HEK293 (cell line): ENCODE measurements around the gene RAP2B.

ENCODE experiments used
- GLI4 ChIP-seq: fragments of 450-650 bp; formaldehyde crosslinking; IDR thresholded peaks from 2 replicates; pipeline ENCODE4 v1.5.1; 2016; ENCODE audit warnings: missing biosample characterization, missing genetic modification characterization
- YY1 ChIP-seq: fragments of 450-650 bp; formaldehyde crosslinking; IDR thresholded peaks from 2 replicates; pipeline ENCODE4 v1.5.1; 2018; ENCODE audit warnings: missing biosample characterization, missing genetic modification characterization
- ZBTB26 ChIP-seq: fragments of 450-650 bp; formaldehyde crosslinking; optimal IDR thresholded peaks from 2 replicates; pipeline ENCODE3; 2016; ENCODE audit warnings: missing biosample characterization, mild to moderate bottlenecking, missing genetic modification characterization
- ZBTB44 ChIP-seq: fragments of 450-650 bp; IDR thresholded peaks from 2 replicates; pipeline ENCODE4 v1.5.1; 2018; ENCODE audit warnings: missing biosample characterization, mild to moderate bottlenecking, missing genetic modification characterization
- ZFP37 ChIP-seq: fragments of 450-650 bp; formaldehyde crosslinking; IDR thresholded peaks from 2 replicates; pipeline ENCODE4 v1.5.1; 2016; ENCODE audit warnings: missing biosample characterization, missing genetic modification characterization
- ZIC2 ChIP-seq: fragments of 450-650 bp; formaldehyde crosslinking; IDR thresholded peaks from 2 replicates; pipeline ENCODE4 v1.5.1; 2016; ENCODE audit warnings: missing biosample characterization, missing genetic modification characterization
- ZNF146 ChIP-seq: fragments of 450-650 bp; formaldehyde crosslinking; IDR thresholded peaks from 2 replicates; pipeline ENCODE4 v1.5.1; 2016; ENCODE audit warnings: missing biosample characterization, missing genetic modification characterization
- ZNF335 ChIP-seq: fragments of 450-650 bp; formaldehyde crosslinking; conservative IDR thresholded peaks from 2 replicates; pipeline ENCODE4 v1.5.1; 2016; ENCODE audit warnings: missing biosample characterization, missing genetic modification characterization
- ZNF391 ChIP-seq: fragments of 450-650 bp; formaldehyde crosslinking; IDR thresholded peaks from 2 replicates; pipeline ENCODE4 v1.5.1; 2016; ENCODE audit warnings: low read depth, missing biosample characterization, missing genetic modification characterization, borderline replicate concordance
- TF ChIP-seq, protein P1 (sequence below): fragments of 450-650 bp; formaldehyde crosslinking; IDR thresholded peaks from 2 replicates; pipeline ENCODE4 v1.5.1; 2016; ENCODE audit warnings: missing biosample characterization, missing genetic modification characterization
- TF ChIP-seq, protein P2 (sequence below): fragments of 450-650 bp; formaldehyde crosslinking; IDR thresholded peaks from 2 replicates; pipeline ENCODE4 v1.5.1; 2016; ENCODE audit warnings: missing biosample characterization, missing genetic modification characterization

- TF ChIP-seq ZIC2 (tag by site-specific recombination) (no peak), ZNF146 (tag by site-specific recombination) (no peak), GLI4 (tag by site-specific recombination) (no peak), ZBTB44 (tag by site-specific recombination) (no peak), ZNF391 (tag by site-specific recombination) (no peak), ZFP37 (tag by site-specific recombination) (no peak), YY1 (no peak), ZNF335 (no peak), ZBTB26 (tag by site-specific recombination) (no peak)
- TF ChIP-seq, protein P1, sequence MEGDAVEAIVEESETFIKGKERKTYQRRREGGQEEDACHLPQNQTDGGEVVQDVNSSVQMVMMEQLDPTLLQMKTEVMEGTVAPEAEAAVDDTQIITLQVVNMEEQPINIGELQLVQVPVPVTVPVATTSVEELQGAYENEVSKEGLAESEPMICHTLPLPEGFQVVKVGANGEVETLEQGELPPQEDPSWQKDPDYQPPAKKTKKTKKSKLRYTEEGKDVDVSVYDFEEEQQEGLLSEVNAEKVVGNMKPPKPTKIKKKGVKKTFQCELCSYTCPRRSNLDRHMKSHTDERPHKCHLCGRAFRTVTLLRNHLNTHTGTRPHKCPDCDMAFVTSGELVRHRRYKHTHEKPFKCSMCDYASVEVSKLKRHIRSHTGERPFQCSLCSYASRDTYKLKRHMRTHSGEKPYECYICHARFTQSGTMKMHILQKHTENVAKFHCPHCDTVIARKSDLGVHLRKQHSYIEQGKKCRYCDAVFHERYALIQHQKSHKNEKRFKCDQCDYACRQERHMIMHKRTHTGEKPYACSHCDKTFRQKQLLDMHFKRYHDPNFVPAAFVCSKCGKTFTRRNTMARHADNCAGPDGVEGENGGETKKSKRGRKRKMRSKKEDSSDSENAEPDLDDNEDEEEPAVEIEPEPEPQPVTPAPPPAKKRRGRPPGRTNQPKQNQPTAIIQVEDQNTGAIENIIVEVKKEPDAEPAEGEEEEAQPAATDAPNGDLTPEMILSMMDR (tag by site-specific recombination) = no peak
- TF ChIP-seq, protein P2, sequence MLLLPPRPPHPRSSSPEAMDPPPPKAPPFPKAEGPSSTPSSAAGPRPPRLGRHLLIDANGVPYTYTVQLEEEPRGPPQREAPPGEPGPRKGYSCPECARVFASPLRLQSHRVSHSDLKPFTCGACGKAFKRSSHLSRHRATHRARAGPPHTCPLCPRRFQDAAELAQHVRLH (tag by site-specific recombination) = no peak
Measured at GRCh38 chr3:153166796-153167195, 4.8 kb downstream of the RAP2B start.
